A172 (cell line): Measurements from ENCODE around the gene OVOL2. TPM values are rescaled to one million over a fixed set of nuclear protein-coding genes. Genes with fewer than 3 reads are reported as not detected.
A peak's percentile ranks its signal among the peaks of the same experiment; 100 is the strongest.

Experiments used
- DNase-seq: peaks from one replicate; pipeline ENCODE4 v3.0.0-alpha.2; 2015; ENCODE audit warnings: low spot score
- total RNA-seq: library from RNA; depleted of rRNA; stranded (reverse); fragments of >200 nt; shearing (Covaris generic); gene quantifications from 2 replicates; pipeline ENCODE4 v1.2.3, GENCODE V29; 2014

The OVOL2 gene
- total RNA-seq, 1 experiment from 2014 or later = not detected

- no peak for DNase-seq
Observed at GRCh38 chr20:18057994-18058349, 256 bp upstream of the OVOL2 start.

- no peak for DNase-seq
Observed at GRCh38 chr20:18056174-18057100, 1.3 kb downstream of the OVOL2 start.

GRCh38 chr20:18055261-18055660 lies 2.5 kb downstream of the OVOL2 start:
- no peak for DNase-seq

DNA sequence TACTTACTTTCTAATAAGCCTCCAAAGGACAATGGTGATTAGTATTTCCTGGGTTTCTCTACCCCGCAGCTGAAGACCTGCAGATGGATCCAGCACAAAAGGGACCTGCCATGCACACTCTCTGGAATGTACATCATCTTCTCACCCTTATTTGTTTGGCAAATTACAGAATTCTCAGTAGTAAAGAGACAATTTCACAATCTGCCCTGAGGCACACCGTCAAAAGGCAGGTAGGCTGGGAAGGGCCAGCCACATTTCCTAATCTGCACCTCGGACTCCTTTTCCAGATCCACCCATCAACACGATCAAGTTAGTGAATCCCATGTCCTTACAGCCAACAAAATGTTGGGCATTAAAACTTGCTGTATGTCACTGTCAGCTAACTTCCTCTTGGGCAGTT lies 4.9 kb downstream of the OVOL2 start:
- DNase-seq = no peak

DNA sequence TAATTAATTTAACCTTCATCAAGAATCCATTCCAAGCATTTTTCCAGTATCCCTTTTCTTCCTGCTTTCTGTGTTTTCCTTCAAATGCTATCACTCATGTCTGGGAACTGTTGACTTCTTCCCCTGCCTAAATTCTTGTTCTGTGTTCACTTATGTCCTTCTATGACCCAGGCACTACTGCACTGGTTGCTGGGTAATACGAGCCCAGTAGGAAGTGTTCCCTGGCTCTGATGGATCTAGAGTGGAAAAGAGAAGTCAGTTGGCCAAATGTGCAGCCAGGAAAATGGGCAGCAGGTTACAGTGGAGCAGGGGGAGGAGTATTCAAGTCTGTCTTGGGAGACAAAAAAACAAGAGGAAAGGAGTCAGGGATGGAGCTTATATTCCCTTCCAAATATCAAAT lies 7.1 kb downstream of the OVOL2 start:
- no peak for DNase-seq

- no peak for DNase-seq
Observed at GRCh38 chr20:18048176-18048575, 9.5 kb downstream of the OVOL2 start.

DNA sequence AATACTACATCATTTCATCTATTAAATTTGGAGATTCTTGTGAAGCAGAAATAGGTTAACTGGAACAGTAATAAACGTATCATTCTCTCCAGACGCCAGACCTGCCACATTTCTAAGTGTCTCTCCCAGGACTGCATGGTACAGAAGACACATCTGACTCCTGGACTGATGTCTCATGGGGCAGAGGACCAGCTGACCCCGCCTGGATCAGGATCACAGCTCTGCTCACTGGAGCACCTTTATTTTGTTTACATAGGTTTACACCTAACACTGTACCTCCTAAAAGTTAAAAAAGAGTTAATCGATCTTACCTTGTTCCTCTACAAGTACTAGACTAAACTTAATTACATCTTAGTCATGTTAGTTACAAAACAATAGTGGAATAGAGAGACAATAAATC lies 11.2 kb downstream of the OVOL2 start:
- DNase-seq = no peak

GRCh38 chr20:18042229-18042628 lies 15.5 kb downstream of the OVOL2 start:
- DNase-seq = no peak

DNA sequence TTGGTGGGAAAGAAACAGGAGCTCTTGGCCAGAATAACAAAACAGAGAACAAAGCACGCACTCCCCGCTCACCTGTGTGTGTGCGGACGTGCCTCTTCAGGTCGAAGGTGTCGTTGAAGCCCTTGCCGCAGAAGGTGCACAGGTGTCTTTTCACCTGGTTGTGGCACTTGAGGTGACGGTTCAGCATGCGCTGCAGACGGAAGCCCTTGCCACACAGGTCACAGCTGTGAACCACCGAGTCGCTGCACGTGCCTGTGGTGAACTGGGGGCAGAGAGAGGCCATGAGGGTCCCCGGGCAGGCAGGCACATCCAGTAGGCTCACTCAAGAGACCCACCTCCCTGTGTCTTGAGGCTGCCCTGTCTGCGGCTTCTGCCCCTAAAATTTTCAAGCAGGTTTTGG lies 16.3 kb downstream of the OVOL2 start:
- no peak for DNase-seq

- DNase-seq = no peak
Observed at GRCh38 chr20:18039063-18039462, 18.7 kb downstream of the OVOL2 start.

- DNase-seq = no peak
Observed at GRCh38 chr20:18034039-18034438, 23.7 kb downstream of the OVOL2 start.

GRCh38 chr20:18032977-18033892 lies 24.5 kb downstream of the OVOL2 start:
- peak; percentile 29 for DNase-seq

GRCh38 chr20:18031888-18032509 lies 25.7 kb downstream of the OVOL2 start:
- no peak for DNase-seq

- no peak for DNase-seq
Observed at GRCh38 chr20:18031050-18031449, 26.7 kb downstream of the OVOL2 start.

DNA sequence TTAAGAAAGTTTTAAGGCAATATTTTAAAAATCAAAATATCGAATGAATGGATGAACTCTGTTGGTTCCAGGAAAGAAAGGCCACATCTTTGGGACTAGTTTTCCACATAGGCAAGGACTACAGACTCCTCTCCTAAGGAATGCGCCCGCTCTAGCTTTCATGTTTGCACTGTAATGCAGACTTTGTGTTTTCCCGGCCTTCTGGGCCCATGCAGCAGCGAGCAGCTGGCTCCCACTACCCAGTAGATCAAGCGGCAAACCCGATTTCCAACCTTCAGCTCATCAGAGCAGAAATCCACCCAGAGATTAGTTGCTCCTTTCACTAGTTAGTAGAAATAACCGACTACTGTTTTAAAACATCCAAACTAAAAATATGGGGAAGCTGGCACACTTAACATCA lies 27.7 kb downstream of the OVOL2 start:
- DNase-seq = no peak

DNA sequence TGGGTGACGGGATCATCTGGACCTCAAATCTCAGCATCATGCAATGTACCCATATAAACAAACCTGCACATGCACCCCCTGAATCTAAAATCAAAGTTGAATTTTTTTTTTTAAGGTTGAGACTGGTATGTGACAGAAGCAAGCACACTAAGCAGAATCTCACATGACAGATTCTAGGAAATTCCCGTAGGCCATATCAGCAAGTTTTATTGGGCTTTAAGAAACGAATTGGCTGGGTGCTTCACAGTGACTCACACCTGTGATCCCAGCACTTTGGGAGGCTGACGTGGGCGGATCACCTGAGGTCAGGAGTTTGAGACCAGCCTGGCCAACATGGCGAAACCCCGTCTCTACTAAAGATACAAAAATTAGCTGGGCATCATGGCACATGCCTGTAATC lies 30.7 kb downstream of the OVOL2 start:
- peak; percentile 60 for DNase-seq

DNA sequence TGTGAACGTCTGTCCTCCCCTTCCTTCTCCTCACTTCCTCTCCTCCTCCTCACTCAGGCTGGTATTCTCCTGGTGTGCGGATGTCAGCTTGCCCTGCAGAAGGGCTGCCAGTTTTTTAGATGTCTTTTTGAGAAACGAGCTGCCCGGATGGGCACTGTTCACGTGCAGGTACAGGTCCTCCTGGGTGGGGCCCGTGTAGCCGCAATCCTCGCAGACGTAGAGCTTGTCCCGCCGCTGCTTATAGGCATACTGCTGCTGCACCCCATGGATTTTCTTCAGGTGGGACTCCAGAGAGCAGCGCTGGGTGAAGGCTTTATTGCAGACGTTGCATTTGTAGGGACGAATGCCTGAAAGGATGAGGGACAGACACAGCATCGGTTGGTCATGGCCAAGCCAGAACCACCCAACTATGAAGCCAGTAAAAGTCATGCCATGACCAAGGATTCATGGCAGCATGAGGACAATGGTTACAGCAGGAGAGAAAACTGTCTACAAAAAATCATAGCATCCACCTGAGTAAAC lies 33.0 kb downstream of the OVOL2 start:
- no peak for DNase-seq

- DNase-seq = no peak
Observed at GRCh38 chr20:18020931-18021330, 36.8 kb downstream of the OVOL2 start.

GRCh38 chr20:18019068-18019467 lies 38.6 kb downstream of the OVOL2 start:
- peak; percentile 9 for DNase-seq

DNA sequence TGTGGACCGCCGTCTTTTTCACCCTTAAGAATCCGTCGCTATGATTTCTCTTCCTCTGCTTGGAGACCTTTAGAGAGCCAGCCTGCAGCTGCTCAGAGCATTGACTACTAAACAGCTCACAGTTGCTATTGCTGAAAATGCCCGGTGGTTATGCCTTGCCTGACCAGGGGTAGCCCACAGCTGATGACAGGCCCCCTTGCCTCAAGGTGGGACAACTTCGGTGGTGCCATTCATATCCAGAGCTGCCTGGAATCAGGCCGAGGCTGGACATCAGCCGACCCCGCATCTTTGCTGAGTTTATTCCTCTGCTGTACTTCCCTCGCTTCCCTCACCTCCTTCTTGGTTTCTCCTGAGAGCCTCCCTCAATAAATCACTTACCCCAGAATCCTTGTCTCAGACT lies 39.6 kb downstream of the OVOL2 start:
- DNase-seq = no peak

DNA sequence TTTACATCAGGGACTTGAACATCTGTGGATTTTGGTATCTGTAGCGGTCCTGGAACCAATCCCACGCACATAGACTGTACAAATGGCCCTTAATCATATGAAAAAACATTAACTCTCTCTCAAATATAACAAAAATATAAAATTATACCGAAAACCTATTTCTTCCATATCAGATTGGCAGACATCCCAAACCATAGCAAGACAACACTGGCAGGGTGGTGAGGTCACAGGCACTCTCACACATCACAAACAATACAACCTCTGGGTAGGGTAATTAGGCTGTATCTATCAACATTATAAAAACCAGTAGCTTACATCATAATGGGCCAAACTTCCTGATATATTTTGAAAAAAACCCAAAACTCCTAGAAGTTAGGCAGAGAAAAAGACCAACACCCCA lies 40.9 kb downstream of the OVOL2 start:
- DNase-seq = no peak

DNA sequence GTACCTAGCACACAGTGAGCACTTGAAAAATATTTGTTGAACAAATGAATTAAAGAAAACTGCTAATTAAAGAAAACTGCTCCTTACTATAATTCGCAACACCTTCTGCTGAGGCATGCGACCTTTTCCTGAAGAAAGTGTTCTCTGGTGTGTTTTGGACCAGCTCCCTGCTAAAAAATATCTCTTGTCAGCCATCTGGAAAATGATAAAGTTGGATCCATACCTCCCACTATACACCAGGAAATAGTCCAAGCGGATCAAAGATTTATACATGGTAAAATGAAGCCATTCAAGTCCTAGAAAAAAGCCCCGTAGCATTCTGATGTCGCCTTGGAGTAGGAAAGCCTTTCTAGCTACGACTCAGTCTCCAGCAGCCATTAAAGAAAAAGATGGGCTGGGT lies 43.3 kb downstream of the OVOL2 start:
- DNase-seq = no peak
